Thoracic aorta (tissue), 2 donors: ENCODE results near the gene ZFPM1. TPM values are rescaled to one million over a fixed set of nuclear protein-coding genes. Genes with fewer than 3 reads are reported as not detected.

Experiments
- ATAC-seq: fragments of 150-250 bp; one replicate; pipeline ENCODE4 v1.8.0; 2017; ENCODE audit warnings: low read depth; ENCODE audit not compliant: insufficient number of reproducible peaks, low FRiP score
- DNase-seq: peaks from one replicate; pipeline ENCODE4 v3.0.0-alpha.2; 2020; ENCODE audit warnings: low spot score
- H3K27ac ChIP-seq, 2 donors: fragments of 200-600 bp; sonication (generic); 1 replicate in 1 of 2; 2 replicates in 1 of 2; pipeline ENCODE4 v1.5.1; 2016; ENCODE audit warnings: mild to moderate bottlenecking in 2 of 2, moderate library complexity in 2 of 2
- H3K27me3 ChIP-seq: fragments of 200-600 bp; sonication (generic); replicated peaks from 2 replicates; pipeline ENCODE4 v1.6.0; 2016; ENCODE audit warnings: mild to moderate bottlenecking; ENCODE audit not compliant: insufficient read depth
- H3K36me3 ChIP-seq: fragments of 200-600 bp; sonication (generic); one replicate; pipeline ENCODE4 v1.5.1; 2016
- H3K4me1 ChIP-seq, 2 donors: fragments of 200-600 bp; sonication (generic); 1 replicate in 1 of 2; 2 replicates in 1 of 2; pipeline versions ENCODE4 v1.5.1 to v1.6.0; 2016; ENCODE audit warnings: low read depth in 2 of 2, mild to moderate bottlenecking in 1 of 2; ENCODE audit not compliant: control insufficient read depth in 1 of 2
- H3K4me3 ChIP-seq: fragments of 200-600 bp; sonication (generic); 2 replicates; pipeline ENCODE4 v1.5.1; 2016; ENCODE audit warnings: mild to moderate bottlenecking
- H3K9me3 ChIP-seq: fragments of 200-600 bp; sonication (generic); 2 replicates; pipeline ENCODE4 v1.5.1; 2016
- CTCF ChIP-seq: fragments of 200-600 bp; sonication (generic); IDR thresholded peaks from one replicate; pipeline ENCODE4 v1.5.1; 2019; ENCODE audit warnings: antibody characterized with exemption
- total RNA-seq, 2 donors: library from RNA; depleted of rRNA; stranded (reverse); fragments of >200 nt; gene quantifications; one replicate each; pipeline versions ENCODE4 v1.1.0 to v1.2.3, GENCODE V29; 2016

Gene ZFPM1
- 1 to 10 TPM; 1.8 to 2.5 TPM for total RNA-seq

GRCh38 chr16:88453217-88453531, at the start of gene ZFPM1:
ZFPM1 (plus strand) TSS chr16:88453280; CDS start chr16:88453639, 359 bp downstream.
- H3K4me1 ChIP-seq = peaks cover 18 to 34% of the 10 kb centered on the region in 2 donors
- no peaks in the 10 kb centered on the region for H3K27me3 ChIP-seq
- TF ChIP-seq CTCF = no peak
- no peaks in the 10 kb centered on the region for H3K9me3 ChIP-seq
- no peak for ATAC-seq
- peak within 1 kb of the TSS; percentile 87 for H3K4me3 ChIP-seq
- H3K36me3 ChIP-seq = no peaks in the 10 kb centered on the region
- H3K27ac ChIP-seq = peak within 1 kb of the TSS; percentile 52 to 65
- DNase-seq = no peak

GRCh38 chr16:88403794-88404581, 49.1 kb upstream of the ZFPM1 start:
- H3K27ac ChIP-seq = no peak overlapping the region
- H3K4me3 ChIP-seq = no peak overlapping the region
- no peak for TF ChIP-seq CTCF
- H3K4me1 ChIP-seq = peaks cover 5 to 16% of the 10 kb centered on the region in 2 donors
- H3K27me3 ChIP-seq = no peaks in the 10 kb centered on the region
- DNase-seq = no peak
- H3K9me3 ChIP-seq = no peaks in the 10 kb centered on the region
- no peaks in the 10 kb centered on the region for H3K36me3 ChIP-seq
- ATAC-seq = no peak

- H3K9me3 ChIP-seq = no peaks in the 10 kb centered on the region
- TF ChIP-seq CTCF = no peak
Observed at GRCh38 chr16:88404769-88405168, 48.3 kb upstream of the ZFPM1 start.

GRCh38 chr16:88405216-88406060, 47.6 kb upstream of the ZFPM1 start:
- Histone ChIP-seq H3K4me1 (peaks cover 5 to 16% of the 10 kb centered on the region in 2 donors), H3K36me3 (no peaks in the 10 kb centered on the region), H3K27me3 (no peaks in the 10 kb centered on the region), H3K4me3 (peak overlapping the region; percentile 61), H3K9me3 (no peaks in the 10 kb centered on the region), H3K27ac (no peak overlapping the region)
- no peak for TF ChIP-seq CTCF
- ATAC-seq (no peak), DNase-seq (no peak)

More at GRCh38 chr16:88404769-88405168, 48.3 kb upstream of the ZFPM1 start:
- Histone ChIP-seq H3K4me3 (no peak overlapping the region), H3K27me3 (no peaks in the 10 kb centered on the region), H3K27ac (no peak overlapping the region), H3K4me1 (peaks cover 5 to 16% of the 10 kb centered on the region in 2 donors), H3K36me3 (no peaks in the 10 kb centered on the region)
- no peak for ATAC-seq
- DNase-seq = no peak
